NT2/D1 (cell line): Measurements from ENCODE around the gene AGPAT4.
"Not testable (repeated sequence)": the region's sequence is repeated elsewhere in the genome, so short reads cannot be mapped to it uniquely, and the experiment has no call there.

Source experiments
- SUZ12 ChIP-seq: IDR thresholded peaks from 2 replicates; pipeline ENCODE4 v1.6.1; 2011; ENCODE audit not compliant: insufficient read length, insufficient read depth; ENCODE audit errors: extremely low read depth
- YY1 ChIP-seq: IDR thresholded peaks from 2 replicates; pipeline ENCODE4 v1.6.1; 2011; ENCODE audit not compliant: insufficient read length, insufficient read depth
- ZNF274 ChIP-seq: IDR thresholded peaks from 2 replicates; pipeline ENCODE4 v1.6.1; 2011; ENCODE audit warnings: mild to moderate bottlenecking, low read depth, low read length

DNA sequence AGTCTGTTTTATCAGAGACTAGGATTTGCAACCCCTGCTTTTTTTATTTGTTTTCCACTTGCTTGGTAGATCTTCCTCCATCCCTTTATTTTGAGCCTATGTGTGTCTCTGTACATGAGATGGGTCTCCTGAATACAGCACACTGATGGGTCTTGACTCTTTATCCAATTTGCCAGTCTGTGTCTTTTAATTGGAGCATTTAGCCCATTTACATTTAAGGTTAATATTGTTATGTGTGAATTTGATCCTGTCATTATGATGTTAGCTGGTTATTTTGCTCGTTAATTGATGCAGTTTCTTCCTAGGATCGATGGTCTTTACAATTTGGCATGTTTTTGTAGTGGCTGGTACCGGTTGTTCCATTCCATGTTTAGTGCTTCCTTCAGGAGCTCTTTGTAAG is 97.4 kb downstream of the AGPAT4 start:
- TF ChIP-seq ZNF274, YY1, SUZ12: not testable (repeated sequence)
